Stimulated activated CD8-positive, alpha-beta memory T cell treated with anti-CD3 and anti-CD28 coated beads, Interleukin-15, amount 100 ng/mL, for 48 hours (primary cell): ENCODE measurements around the gene GSAP.

ENCODE experiments used
- DNase-seq, 2 donors: peaks; one replicate each; pipeline ENCODE4 v3.0.0-alpha.2; 2020; ENCODE audit warnings: low read depth in 2 of 2

Gene GSAP

GRCh38 chr7:77327067-77327931 lies 88.8 kb downstream of the GSAP start:
- no peak for DNase-seq

- no peak for DNase-seq
Measured at GRCh38 chr7:77326131-77326530, 90.0 kb downstream of the GSAP start.

DNA sequence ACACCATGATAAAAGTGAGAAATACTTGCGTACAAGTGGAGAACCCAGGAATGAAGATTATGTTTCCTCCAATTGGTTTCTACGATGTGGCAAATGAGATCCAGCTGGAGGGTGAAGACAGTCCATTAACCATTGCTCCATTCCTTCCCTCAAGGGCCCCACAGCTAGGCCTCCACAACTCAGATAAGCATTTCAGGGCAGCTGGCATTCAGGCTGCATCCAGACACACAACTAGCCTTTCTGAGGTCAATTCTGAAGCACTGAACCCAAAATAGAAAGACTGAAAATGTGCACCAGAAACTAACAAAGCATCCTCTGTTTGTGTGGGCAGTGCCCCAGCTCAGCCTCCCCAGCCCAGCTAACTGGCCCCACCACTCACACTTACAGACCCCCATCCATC lies 94.8 kb downstream of the GSAP start:
- DNase-seq, result no peak

- no peak for DNase-seq
Measured at GRCh38 chr7:77320714-77321113, 95.4 kb downstream of the GSAP start.

- DNase-seq, result no peak
Measured at GRCh38 chr7:77320137-77320536, 96.0 kb downstream of the GSAP start.

DNA sequence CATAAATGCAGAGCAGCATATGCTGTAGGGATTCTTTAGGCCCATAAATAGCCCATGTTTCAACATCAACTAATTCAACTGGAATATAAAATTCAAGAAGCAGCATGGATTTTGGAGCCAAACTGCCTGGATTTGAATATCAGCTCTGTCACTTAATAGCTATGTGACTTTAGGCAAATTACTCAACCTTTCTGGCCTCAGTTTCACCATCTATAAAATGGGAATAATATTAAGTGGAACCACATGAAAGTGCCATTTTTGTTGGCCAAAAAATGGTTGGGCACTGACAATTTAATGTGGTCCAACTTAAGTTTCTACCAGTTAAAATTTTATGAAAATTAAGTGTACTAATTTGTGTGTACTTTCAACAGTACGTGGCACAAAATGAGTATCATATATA lies 98.1 kb downstream of the GSAP start:
- no peak for DNase-seq

- no peak for DNase-seq
Measured at GRCh38 chr7:77316219-77316978, 99.8 kb downstream of the GSAP start.

GRCh38 chr7:77315182-77315591 lies 101.0 kb downstream of the GSAP start:
- DNase-seq, result no peak

- DNase-seq, result no peak
Measured at GRCh38 chr7:77313876-77314480, 102.2 kb downstream of the GSAP start.

GRCh38 chr7:77313085-77313484 lies 103.1 kb downstream of the GSAP start:
- DNase-seq, result no peak

DNA sequence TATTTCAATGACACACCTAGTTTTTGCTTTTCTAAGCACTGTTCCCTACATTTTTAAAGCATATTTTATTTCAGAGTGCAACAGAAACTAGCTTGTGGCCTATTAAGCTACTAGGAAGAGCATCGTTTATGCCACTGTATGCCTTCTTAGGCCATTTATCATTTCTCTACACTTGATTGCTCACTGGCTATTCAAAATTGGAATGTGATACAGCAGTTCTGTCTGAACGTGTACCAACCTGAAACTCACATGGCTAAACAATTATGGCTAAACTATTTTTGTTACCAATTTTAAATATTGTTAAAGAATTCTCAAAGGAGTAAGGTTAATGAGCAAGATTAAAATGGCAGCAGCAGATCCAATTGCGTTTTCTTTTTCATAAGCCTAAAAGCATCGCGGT lies 105.2 kb downstream of the GSAP start:
- DNase-seq, result no peak

- no peak for DNase-seq
Measured at GRCh38 chr7:77309714-77310220, 106.4 kb downstream of the GSAP start.

DNA sequence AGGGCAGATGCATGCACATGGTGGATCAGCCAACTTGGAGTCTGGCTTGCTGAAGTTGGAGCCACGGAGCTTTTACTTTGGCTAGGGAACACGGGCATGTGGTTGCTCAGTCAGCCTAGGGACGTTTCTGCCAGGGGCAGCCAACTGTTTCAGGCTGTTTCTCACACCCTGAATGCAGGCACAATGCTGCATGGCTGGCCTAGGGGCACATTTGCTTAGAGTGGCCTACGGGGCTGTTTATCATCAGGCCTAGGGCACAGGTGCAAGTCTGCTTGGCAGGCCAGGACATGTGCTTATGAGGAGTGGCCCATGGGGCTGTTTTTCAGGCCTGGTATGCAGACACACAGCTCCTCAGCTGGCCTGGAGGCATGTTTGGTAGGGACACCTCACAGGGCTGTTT lies 107.4 kb downstream of the GSAP start:
- DNase-seq, result no peak

DNA sequence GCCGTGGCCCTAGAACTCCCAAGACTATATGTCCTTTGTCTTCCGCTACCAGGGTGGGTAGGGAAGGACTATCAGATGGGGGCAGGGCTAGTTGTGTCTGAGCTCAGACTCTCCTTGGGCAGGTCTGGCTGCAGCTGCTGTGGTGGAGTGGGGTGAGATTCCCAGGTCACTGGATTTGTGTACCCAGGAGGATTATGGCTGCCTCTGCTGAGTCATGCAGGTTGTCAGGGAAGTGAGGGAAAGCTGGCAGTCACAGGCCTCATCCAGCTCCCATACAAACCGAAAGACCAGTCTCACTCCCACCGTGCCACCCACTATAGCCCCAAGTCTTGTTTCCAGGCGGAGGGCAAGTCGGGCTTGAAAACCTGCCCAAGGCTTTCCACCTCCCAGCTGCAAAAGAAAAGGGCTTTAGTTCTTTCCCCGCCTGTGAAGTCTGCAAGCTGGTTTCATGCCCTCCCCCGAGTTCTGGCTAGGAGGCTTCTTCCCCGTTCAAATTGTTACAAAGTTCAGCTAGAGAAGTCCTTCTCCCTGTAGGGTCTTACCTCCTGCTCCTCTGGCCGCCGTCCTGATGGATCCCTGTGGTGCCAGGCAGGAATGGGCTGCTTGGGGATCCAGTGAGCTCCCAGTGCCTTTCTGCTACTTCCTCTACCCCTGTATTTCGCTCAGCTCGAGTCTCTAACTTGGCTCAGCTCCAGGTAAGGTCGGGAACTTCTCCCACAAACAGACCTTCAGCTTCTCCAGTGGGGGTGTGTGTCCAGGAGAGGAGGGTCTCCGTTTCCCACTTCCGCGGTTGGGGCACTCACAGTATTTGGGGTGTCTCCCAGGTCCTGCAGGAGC lies 109.7 kb downstream of the GSAP start:
- DNase-seq, result no peak

GRCh38 chr7:77295549-77295948 lies 120.6 kb downstream of the GSAP start:
- DNase-seq, result no peak

DNA sequence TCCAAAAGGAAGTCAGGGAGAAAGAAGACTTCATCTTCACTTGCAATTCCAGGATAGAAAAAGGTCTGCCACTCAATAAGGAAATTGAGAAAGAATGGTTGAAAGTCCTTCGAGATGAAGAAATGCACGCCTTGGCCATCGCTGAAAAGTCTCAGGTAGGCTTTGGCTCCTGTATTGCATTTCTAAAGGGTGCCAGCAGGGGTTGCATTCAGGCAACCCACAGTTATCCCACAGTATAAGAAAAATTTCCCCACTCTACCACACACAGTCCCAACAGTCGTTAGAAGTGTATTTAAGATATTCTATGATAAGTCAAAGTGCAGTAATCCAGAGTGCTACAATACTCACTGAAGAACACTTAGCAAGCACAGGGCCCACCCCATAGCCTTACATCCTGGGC lies 123.1 kb downstream of the GSAP start:
- no peak for DNase-seq

- DNase-seq, result no peak
Measured at GRCh38 chr7:77290425-77290824, 125.7 kb downstream of the GSAP start.

DNA sequence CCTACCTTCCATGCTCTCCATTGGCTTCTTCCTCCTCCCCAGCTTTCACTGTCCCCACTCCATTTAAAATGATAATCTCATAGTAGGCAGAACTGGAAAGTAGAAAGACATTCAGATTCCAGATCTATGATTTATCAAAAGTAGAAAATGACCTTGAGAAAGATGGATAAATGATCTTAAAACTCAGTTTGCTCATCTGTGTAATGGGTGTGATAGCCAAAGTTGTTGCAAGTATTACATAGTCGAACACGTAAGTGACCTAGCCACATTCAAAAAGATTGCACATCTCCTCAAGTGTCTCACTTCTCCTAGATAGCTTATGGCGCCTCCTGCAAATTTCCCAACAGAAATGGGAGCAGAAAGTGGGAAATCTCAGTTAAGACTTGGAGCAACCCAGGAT lies 126.8 kb downstream of the GSAP start:
- DNase-seq, result no peak

GRCh38 chr7:77288676-77289320 lies 127.4 kb downstream of the GSAP start:
- DNase-seq, result no peak

DNA sequence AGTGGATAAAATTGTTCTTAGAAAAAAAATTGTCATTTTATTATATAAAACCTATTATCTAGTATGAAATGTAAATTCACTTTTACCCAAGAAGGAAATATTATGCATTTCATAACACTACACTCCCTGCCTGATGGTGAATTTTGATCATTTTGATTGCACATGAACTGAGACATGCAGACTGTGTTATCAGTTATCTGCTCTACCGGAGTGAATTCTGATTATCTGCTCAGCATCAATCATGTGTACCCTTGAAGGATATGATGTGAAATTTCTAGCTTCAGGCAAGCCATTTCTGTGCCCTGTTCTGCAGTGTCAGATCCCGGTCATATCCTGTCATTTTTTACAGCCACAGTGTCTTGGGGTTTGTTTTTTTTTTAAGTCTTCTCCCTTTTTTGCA lies 131.5 kb downstream of the GSAP start:
- DNase-seq, result no peak

DNA sequence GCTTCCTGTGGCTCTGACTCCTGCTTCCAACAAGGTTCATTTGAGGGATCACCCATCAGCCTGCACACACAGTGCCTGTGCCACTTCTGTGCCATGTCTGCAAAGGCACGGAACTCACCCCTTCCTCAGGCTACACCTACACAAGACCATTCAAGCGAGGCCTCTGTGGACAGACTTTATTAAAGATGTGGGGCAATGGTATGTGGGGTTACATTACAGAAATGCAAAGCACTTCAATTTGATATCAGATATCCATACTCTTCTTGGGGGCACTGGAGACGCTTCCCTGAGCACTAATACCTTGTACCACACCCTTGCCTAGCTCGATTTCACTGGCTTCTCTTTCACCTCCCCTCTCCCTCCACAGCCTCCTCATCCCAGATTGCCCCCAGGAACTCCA lies 132.1 kb downstream of the GSAP start:
- no peak for DNase-seq
